Loucy (cell line): ENCODE measurements around the gene ZNF438.

Experiments
- H2AFZ ChIP-seq: fragments of 200-600 bp; sonication (generic); 2 replicates; pipeline ENCODE4 v1.6.0; 2016; ENCODE audit warnings: antibody characterized with exemption, mild to moderate bottlenecking, low read length, moderate library complexity
- H3F3A ChIP-seq: fragments of 200-600 bp; 2 replicates; pipeline ENCODE4 v1.6.0; 2016; ENCODE audit warnings: antibody characterized with exemption, low read depth, mild to moderate bottlenecking
- H3K27me3 ChIP-seq: fragments of 200-600 bp; sonication (generic); 2 replicates; pipeline ENCODE4 v1.6.1; 2014; ENCODE audit warnings: low read length, mild to moderate bottlenecking; ENCODE audit not compliant: insufficient read depth, poor library complexity, severe bottlenecking
- H3K36me3 ChIP-seq: fragments of 200-600 bp; sonication (generic); 2 replicates; pipeline ENCODE4 v1.6.1; 2016; ENCODE audit warnings: low read length; ENCODE audit not compliant: insufficient read depth
- H3K4me1 ChIP-seq: fragments of 200-600 bp; sonication (generic); 2 replicates; pipeline ENCODE4 v1.5.1; 2014; ENCODE audit warnings: low read length, mild to moderate bottlenecking; ENCODE audit not compliant: insufficient read depth, poor library complexity, severe bottlenecking
- H3K4me2 ChIP-seq: fragments of 200-600 bp; sonication (generic); 2 replicates; pipeline ENCODE4 v1.6.0; 2014; ENCODE audit warnings: antibody characterized with exemption, low read length, low read depth, mild to moderate bottlenecking; ENCODE audit not compliant: poor library complexity, severe bottlenecking
- H3K4me3 ChIP-seq: fragments of 200-600 bp; sonication (generic); 2 replicates; pipeline ENCODE4 v1.5.1; 2014; ENCODE audit warnings: low read length, mild to moderate bottlenecking, mixed read lengths; ENCODE audit not compliant: poor library complexity, severe bottlenecking
- H3K79me2 ChIP-seq: fragments of 200-600 bp; sonication (generic); 2 replicates; pipeline ENCODE4 v1.6.1; 2014; ENCODE audit warnings: low read length; ENCODE audit not compliant: insufficient read depth
- H3K9ac ChIP-seq: fragments of 200-600 bp; sonication (generic); 2 replicates; pipeline ENCODE4 v1.6.0; 2014; ENCODE audit warnings: mild to moderate bottlenecking, low read depth, low read length, moderate library complexity; ENCODE audit not compliant: poor library complexity, severe bottlenecking
- H3K9me2 ChIP-seq: fragments of 200-600 bp; sonication (generic); replicated peaks from 2 replicates; pipeline ENCODE4 v1.6.1; 2016; ENCODE audit warnings: low read depth, low read length, mixed read lengths
- H3K9me3 ChIP-seq: fragments of 200-600 bp; sonication (generic); 2 replicates; pipeline ENCODE4 v1.6.1; 2014; ENCODE audit warnings: mild to moderate bottlenecking, antibody characterized with exemption, low read length, low read depth; ENCODE audit not compliant: insufficient read depth
- H4K20me1 ChIP-seq: fragments of 200-600 bp; sonication (generic); 2 replicates; pipeline ENCODE4 v1.6.0; 2014; ENCODE audit warnings: antibody characterized with exemption, low read length, mild to moderate bottlenecking; ENCODE audit not compliant: insufficient read depth, poor library complexity, severe bottlenecking
- CTCF ChIP-seq: fragments of 200-600 bp; sonication (generic); conservative IDR thresholded peaks from 2 replicates; pipeline ENCODE4 v1.5.1; 2014; ENCODE audit warnings: mild to moderate bottlenecking, antibody characterized with exemption, low read length
- EZH2phosphoT487 ChIP-seq: fragments of 200-600 bp; IDR thresholded peaks from 2 replicates; pipeline ENCODE4 v1.6.1; 2018; ENCODE audit warnings: antibody characterized with exemption, mild to moderate bottlenecking, moderate library complexity, borderline replicate concordance

The ZNF438 gene

GRCh38 chr10:30885423-30885822 lies 146.2 kb downstream of the ZNF438 start:
- Histone ChIP-seq H3K4me1 (no peaks in the 10 kb centered on the region), H3F3A (no peaks in the 10 kb centered on the region), H3K4me2 (no peak overlapping the region), H3K4me3 (no peak overlapping the region), H3K9me3 (no peaks in the 10 kb centered on the region), H4K20me1 (no peaks in the 10 kb centered on the region), H3K9me2 (no peaks in the 10 kb centered on the region), H3K79me2 (no peaks in the 10 kb centered on the region), H3K9ac (no peak overlapping the region), H2AFZ (no peak overlapping the region), H3K36me3 (no peaks in the 10 kb centered on the region), H3K27me3 (no peaks in the 10 kb centered on the region)
- TF ChIP-seq CTCF, result no peak
- TF ChIP-seq EZH2phosphoT487, result no peak

GRCh38 chr10:30883751-30884150 lies 147.9 kb downstream of the ZNF438 start:
- no peaks in the 10 kb centered on the region for H3K9me2 ChIP-seq
- H3K4me3 ChIP-seq, result no peak overlapping the region
- H3K4me2 ChIP-seq, result no peak overlapping the region
- no peaks in the 10 kb centered on the region for H3F3A ChIP-seq
- no peaks in the 10 kb centered on the region for H3K9me3 ChIP-seq
- H3K9ac ChIP-seq, result no peak overlapping the region
- H3K79me2 ChIP-seq, result no peaks in the 10 kb centered on the region
- H4K20me1 ChIP-seq, result no peaks in the 10 kb centered on the region
- no peaks in the 10 kb centered on the region for H3K27me3 ChIP-seq
- TF ChIP-seq CTCF (no peak), EZH2phosphoT487 (no peak)
- H3K36me3 ChIP-seq, result no peaks in the 10 kb centered on the region
- H2AFZ ChIP-seq, result no peak overlapping the region
- no peaks in the 10 kb centered on the region for H3K4me1 ChIP-seq

- H3F3A ChIP-seq, result no peaks in the 10 kb centered on the region
- H2AFZ ChIP-seq, result no peak overlapping the region
- H3K9me2 ChIP-seq, result no peaks in the 10 kb centered on the region
These were observed 148.5 kb downstream of the ZNF438 start for GRCh38 chr10:30883116-30883515.

More at GRCh38 chr10:30883116-30883515, 148.5 kb downstream of the ZNF438 start:
- Histone ChIP-seq H4K20me1 (no peaks in the 10 kb centered on the region), H3K4me2 (no peak overlapping the region), H3K27me3 (no peaks in the 10 kb centered on the region), H3K9me3 (no peaks in the 10 kb centered on the region), H3K4me1 (no peaks in the 10 kb centered on the region), H3K9ac (no peak overlapping the region), H3K4me3 (no peak overlapping the region), H3K79me2 (no peaks in the 10 kb centered on the region), H3K36me3 (no peaks in the 10 kb centered on the region)
- no peak for TF ChIP-seq EZH2phosphoT487
- no peak for TF ChIP-seq CTCF
